ENCODE data around the gene LEMD3.
"Not testable (repeated sequence)": the region's sequence is repeated elsewhere in the genome, so short reads cannot be mapped to it uniquely, and the experiment has no call there.

LEMD3 gene

GRCh38 chr12:65279369-65280112 is 110.2 kb downstream of the LEMD3 start:
- no peak for DNase-seq

GRCh38 chr12:65280306-65280705 is 110.9 kb downstream of the LEMD3 start:
- DNase-seq, result no peak

- no peak for DNase-seq
These were observed 113.5 kb downstream of the LEMD3 start for GRCh38 chr12:65282840-65283239.

GRCh38 chr12:65285532-65285931 is 116.1 kb downstream of the LEMD3 start:
- not testable (repeated sequence) for DNase-seq

- DNase-seq, result no peak
These were observed 118.0 kb downstream of the LEMD3 start for GRCh38 chr12:65287426-65287825.

- DNase-seq, result no peak
These were observed 122.9 kb downstream of the LEMD3 start for GRCh38 chr12:65292241-65292640.

GRCh38 chr12:65293735-65294134 is 124.4 kb downstream of the LEMD3 start:
- DNase-seq, result no peak

GRCh38 chr12:65294641-65295262 is 125.4 kb downstream of the LEMD3 start:
- DNase-seq, result no peak

- no peak for DNase-seq
These were observed 127.3 kb downstream of the LEMD3 start for GRCh38 chr12:65296508-65297265.
